Gastroesophageal sphincter (tissue), 3 donors: Measurements from ENCODE around the gene ACVR2B.
A peak's percentile ranks its signal among the peaks of the same experiment; 100 is the strongest.

Experiments
- POLR2A ChIP-seq, 2 donors: fragments of 450-650 bp; IDR thresholded peaks; one replicate each; pipeline ENCODE4 v1.6.1; 2017; ENCODE audit warnings: antibody characterized with exemption in 2 of 2, mild to moderate bottlenecking in 2 of 2, moderate library complexity in 1 of 2
- POLR2AphosphoS5 ChIP-seq: sonication (generic); formaldehyde crosslinking; IDR thresholded peaks from one replicate; pipeline ENCODE4 v1.6.1; 2017; ENCODE audit warnings: antibody characterized with exemption
- TF ChIP-seq, protein P1 (sequence below), 4 experiments: fragments of 200-600 bp in 2 of 4; fragments of 450-650 bp in 2 of 4; sonication (generic) in 1 of 4; IDR thresholded peaks; one replicate each; pipeline ENCODE4 v1.5.1; 2017 to 2019; ENCODE audit warnings: antibody characterized with exemption in 4 of 4, mild to moderate bottlenecking in 2 of 4, moderate library complexity in 2 of 4

DNA sequence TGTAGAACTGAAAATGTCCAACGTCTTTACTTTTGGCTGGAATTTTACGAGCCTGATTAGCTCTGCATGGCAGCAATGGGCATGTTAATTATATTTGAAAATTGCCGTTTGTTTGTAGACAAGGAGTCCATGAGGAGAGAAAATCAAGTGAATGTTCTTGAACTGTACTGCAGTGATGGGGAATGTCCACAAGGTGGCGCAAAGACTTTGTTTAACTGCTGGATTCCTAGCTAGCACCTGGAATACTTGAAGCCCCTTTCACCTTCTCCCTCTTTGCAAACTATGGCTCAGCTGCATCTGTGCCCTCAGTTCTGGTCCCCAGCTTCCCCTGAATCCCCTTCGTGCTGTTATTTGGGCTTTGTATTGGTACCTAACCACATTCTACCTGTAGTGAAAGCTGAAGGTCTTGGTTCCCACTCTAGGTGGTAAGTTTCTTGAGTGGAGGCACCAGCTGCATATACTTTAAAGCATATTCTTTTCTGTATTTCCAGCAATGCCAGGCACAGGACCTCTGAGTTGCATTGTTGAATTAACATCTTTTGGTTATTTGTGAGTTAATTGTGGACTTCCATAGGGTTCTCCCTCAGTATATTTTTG, 67.8 kb downstream of the ACVR2B start:
- TF ChIP-seq, protein P1, sequence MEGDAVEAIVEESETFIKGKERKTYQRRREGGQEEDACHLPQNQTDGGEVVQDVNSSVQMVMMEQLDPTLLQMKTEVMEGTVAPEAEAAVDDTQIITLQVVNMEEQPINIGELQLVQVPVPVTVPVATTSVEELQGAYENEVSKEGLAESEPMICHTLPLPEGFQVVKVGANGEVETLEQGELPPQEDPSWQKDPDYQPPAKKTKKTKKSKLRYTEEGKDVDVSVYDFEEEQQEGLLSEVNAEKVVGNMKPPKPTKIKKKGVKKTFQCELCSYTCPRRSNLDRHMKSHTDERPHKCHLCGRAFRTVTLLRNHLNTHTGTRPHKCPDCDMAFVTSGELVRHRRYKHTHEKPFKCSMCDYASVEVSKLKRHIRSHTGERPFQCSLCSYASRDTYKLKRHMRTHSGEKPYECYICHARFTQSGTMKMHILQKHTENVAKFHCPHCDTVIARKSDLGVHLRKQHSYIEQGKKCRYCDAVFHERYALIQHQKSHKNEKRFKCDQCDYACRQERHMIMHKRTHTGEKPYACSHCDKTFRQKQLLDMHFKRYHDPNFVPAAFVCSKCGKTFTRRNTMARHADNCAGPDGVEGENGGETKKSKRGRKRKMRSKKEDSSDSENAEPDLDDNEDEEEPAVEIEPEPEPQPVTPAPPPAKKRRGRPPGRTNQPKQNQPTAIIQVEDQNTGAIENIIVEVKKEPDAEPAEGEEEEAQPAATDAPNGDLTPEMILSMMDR (IDR thresholded peaks at IDR 0.05) = peak; percentile 81 to 88 (median 86)
- TF ChIP-seq POLR2AphosphoS5 = no peak
- TF ChIP-seq POLR2A (IDR thresholded peaks at IDR 0.05) = no peak
